GM12865 (cell line): Measurements from ENCODE around the gene FGF13.

Experiments used
- DNase-seq: peaks from one replicate; pipeline ENCODE4 v3.0.0; 2010; ENCODE audit warnings: low read depth
- H3K4me3 ChIP-seq: 2 replicates; pipeline ENCODE4 v1.5.1; 2011; ENCODE audit warnings: mild to moderate bottlenecking, low read depth, low read length, control low read depth
- CTCF ChIP-seq: IDR thresholded peaks from 2 replicates; pipeline ENCODE4 v1.5.1; 2011; ENCODE audit warnings: low read length, control low read depth, low read depth, inconsistent platforms; ENCODE audit not compliant: insufficient read depth; ENCODE audit errors: missing control alignments

Gene FGF13

GRCh38 chrX:138742217-138742616 lies 30.7 kb upstream of the FGF13 start:
- H3K4me3 ChIP-seq, result no peak overlapping the region
- no peak for TF ChIP-seq CTCF
- no peak for DNase-seq

- DNase-seq, result no peak
- no peak overlapping the region for H3K4me3 ChIP-seq
- no peak for TF ChIP-seq CTCF
Observed at GRCh38 chrX:138740341-138740740, 28.8 kb upstream of the FGF13 start.

GRCh38 chrX:138723301-138723700 lies 11.8 kb upstream of the FGF13 start:
- H3K4me3 ChIP-seq, result no peak overlapping the region
- DNase-seq, result no peak
- no peak for TF ChIP-seq CTCF

GRCh38 chrX:138719396-138719795 lies 7.9 kb upstream of the FGF13 start:
- no peak overlapping the region for H3K4me3 ChIP-seq
- no peak for DNase-seq

GRCh38 chrX:138718941-138719340 lies 7.4 kb upstream of the FGF13 start:
- no peak for TF ChIP-seq CTCF
- DNase-seq, result no peak
- no peak overlapping the region for H3K4me3 ChIP-seq

More at GRCh38 chrX:138719396-138719795, 7.9 kb upstream of the FGF13 start:
- no peak for TF ChIP-seq CTCF

- no peak for TF ChIP-seq CTCF
- no peak overlapping the region for H3K4me3 ChIP-seq
- DNase-seq, result no peak
Observed at GRCh38 chrX:138710866-138711341, 613 bp downstream of the FGF13 start.
